Activated T-cell treated with anti-CD3 and anti-CD28 coated beads for 4 hours (primary cell): ENCODE data around the gene ATXN7.
A peak's percentile ranks its signal among the peaks of the same experiment; 100 is the strongest.

Experiments
- DNase-seq: peaks from one replicate; pipeline ENCODE4 v3.0.0-alpha.2; 2020

Gene ATXN7

GRCh38 chr3:63986146-63986545, 122.5 kb downstream of the ATXN7 start:
- DNase-seq, result no peak

GRCh38 chr3:63986831-63987230, 123.2 kb downstream of the ATXN7 start:
- no peak for DNase-seq

DNA sequence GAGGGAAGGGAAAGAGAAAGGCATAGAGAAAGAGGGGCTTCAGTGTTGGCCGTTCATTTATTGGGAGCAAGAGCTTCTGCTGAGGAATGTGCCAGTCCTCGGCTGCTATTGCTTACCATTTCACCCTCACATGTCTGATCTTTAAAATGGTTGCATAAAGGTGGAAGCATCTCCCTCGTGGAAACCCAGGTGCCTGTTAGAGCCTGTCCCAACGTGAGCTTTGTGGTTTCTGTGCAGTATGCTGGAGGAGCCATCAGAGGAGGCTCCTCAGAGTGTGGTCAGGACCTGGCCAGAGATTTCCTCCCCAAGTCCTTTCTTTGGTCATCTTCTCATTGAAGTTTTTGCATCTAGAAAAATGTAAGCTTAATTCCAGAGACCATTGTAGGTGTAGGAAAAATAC, 125.3 kb downstream of the ATXN7 start:
- DNase-seq, result no peak

- no peak for DNase-seq
These were observed 126.5 kb downstream of the ATXN7 start for GRCh38 chr3:63990204-63990603.

GRCh38 chr3:63990733-63991132, 127.1 kb downstream of the ATXN7 start:
- DNase-seq, result no peak

GRCh38 chr3:63991666-63992065, 128.0 kb downstream of the ATXN7 start:
- DNase-seq, result no peak

DNA sequence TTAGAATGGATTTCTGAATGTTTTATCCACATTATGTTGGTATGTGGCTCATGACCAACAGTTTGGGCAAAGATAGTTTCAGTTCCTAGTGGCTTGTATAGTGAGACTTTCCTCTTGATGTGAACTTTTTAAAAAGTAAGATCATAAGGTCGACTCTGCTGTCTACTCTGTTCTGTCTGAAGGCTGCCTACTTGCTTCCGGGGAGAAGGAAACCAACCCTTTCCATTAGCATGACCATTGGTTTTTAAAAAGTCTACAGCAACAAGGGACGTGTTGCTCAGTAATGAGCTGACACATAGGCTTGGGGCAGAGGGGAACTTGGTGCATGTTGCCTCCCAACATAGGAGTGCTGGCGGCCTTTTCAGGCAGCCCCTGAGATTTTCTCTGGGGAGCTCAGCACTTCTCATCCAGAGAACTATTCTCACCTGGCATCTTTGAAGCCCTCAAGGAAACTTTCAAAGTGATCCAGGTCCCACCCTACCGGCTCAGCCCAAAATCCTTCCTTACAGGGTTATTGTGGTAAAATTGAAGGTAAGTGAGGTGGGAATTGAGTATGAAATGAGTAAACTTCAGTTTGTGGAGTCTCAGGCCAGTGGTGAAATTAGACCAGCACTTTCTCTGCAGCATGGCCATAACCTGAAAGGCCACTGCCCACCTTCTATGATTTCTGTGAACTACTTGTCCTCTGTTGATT, 129.0 kb downstream of the ATXN7 start:
- DNase-seq, result no peak

GRCh38 chr3:63993653-63994079, 130.0 kb downstream of the ATXN7 start:
- DNase-seq, result peak; percentile 20

- DNase-seq, result no peak
These were observed 131.4 kb downstream of the ATXN7 start for GRCh38 chr3:63995086-63995485.

DNA sequence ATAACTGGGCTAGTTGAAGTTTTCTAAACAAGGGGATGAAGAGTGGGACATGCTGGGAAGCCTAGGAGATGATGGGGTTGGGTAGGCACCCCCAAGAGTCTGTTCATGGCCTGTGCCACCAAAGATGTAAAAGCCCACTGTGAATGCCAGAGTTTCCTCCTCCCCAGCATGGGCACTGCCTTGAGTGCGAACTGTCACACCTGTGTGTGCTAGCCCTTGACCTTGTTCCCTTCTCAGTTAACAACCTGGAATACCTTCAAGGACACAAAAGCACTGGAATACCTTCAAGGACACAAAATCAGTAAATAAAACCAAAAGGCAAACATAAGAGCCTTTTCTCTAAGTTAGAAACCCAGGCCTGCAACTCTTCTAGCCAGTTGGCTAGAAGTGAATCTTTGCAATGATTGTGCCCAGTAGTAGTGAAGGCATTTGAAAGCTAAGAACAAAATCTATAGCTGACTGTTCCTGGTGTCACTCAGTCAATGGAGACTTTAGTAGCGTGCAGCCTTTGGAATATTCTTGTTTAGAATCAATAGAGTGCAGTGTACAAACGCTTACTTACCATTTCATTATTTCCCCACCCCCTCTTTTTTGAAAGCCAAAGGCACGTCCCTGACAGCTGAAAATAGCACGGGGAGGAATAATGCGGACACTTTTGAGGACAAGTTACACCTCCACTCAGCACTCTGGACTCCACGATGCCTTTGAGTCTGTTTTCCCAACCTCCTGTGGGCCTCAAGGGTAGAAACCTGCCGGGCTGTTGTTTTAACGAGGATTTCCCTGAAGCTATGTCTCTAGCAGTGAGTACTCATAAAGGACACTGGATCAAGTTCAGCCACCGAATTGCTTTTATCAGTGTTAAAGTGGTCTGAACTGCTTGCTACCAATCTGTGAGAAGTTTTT, 135.4 kb downstream of the ATXN7 start:
- no peak for DNase-seq

DNA sequence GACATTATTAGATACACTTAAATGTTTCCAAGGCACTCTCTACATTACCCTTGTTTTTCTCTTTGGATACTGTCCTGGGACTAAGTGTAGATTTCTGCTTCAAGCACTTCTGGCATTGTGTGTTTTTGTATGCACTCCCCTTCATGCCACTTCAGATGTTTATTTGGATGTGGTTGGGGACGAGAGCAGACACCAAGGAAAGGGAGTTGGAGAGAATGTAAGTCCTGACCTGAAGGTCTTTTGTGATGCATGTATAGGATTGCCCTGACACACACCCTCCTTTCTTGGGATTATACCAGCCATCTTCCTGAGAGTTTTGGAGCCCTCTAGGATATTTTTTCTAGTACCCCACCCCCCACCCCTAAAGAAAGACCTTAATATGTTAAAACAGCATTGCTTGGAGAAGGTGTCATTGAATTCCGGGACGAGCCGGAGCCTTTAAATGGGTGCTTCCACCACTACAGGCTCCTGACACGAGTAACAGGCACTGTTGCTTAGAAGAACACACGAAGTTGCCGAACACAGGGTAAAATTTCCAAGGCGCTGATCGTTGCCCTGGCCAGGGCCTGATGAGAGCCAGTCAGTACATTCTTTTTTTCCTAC, 136.9 kb downstream of the ATXN7 start:
- no peak for DNase-seq

DNA sequence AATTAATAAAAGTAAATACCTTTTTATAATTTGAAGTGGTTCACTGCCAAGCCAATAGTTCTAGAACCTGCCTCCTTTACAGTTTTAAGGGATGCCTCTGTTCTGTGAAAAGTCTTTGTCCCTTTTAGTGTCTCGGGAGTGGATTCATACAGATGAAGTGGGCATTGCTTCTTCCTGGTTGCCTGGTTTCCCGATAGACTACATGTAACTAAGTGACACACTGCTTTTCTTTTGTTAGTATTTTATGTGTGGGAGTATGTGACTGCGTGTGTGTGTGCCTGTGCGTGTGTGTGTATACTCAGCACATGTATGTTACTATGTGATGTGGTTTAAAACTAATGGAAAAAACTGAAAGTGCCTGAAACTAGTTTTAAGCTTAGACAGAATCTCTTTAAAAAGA, 138.6 kb downstream of the ATXN7 start:
- DNase-seq, result no peak

DNA sequence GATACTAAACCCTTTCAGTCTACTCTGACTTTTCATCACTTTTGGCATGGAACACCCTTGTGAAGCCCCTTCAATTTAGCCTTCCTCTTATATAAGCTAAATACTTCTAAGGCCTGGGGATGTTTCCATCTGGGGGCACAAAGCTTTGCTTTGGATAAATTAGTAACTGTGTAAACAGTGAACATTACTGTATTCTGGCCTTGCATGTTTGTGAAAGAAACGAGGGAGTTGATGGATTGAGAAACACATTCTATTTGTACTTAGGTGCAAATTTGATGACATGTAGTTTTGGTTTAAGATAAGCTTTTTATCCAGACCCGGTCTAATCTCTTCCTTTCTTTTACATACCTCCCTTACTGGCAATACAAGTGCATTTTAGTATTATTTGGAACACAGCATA, 139.9 kb downstream of the ATXN7 start:
- DNase-seq, result no peak

DNA sequence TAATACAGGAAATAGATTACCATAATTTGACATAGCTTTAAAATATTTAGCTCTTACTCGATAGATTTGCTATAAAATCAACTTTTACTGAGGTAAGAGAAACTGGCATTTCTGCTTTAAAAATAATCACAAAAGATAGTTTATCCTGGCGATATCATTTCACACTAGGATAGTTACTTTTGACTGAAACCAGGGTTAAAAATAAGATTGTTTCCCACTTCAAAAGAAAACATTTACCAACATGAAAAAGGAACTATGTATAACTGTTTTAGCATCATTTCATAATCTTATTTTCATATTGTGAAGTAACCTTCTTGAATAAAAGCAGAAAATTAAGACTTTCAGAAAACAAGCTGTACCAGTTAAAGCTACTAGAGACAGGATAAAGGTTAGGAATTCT, 144.3 kb downstream of the ATXN7 start:
- DNase-seq, result no peak

DNA sequence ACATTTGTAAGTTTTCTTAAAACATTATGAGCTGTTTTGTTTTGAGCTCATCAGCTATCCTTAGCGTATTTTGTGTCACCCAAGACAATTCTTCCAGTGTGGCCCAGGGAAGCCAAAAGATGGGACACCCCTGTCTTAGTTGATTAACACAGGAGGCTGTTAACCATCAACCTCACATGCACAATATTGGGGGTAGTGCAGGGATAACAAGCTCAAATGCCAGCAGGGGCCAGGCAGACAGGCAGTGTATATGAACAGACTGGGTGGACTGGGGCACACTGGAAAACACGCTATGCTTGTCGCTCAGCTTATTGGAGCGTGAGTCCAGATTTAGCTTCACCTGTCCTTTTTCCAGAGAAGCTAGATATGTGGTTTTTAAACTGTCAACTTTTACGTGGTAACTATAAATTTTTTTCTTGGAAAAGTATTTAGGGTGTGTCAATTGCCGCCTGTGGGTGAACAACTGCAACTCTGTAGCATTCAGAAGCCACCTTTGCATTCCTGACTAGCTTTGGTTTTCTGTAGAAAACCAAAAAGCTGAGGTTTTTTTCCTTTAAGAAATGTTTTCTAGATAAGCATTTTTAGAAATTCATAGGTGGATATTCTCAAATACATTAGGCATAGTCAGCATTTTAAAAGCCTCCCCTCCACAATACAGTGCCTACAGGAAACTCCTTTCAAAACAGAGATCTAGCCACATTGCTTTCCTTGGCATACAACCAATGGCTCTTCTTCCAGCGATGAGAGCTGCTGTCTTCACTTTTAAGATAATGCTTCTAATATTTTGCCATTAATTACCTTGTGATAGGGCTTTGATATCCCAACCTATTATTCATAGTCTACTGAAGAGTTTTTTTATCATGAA, 145.1 kb downstream of the ATXN7 start:
- no peak for DNase-seq

DNA sequence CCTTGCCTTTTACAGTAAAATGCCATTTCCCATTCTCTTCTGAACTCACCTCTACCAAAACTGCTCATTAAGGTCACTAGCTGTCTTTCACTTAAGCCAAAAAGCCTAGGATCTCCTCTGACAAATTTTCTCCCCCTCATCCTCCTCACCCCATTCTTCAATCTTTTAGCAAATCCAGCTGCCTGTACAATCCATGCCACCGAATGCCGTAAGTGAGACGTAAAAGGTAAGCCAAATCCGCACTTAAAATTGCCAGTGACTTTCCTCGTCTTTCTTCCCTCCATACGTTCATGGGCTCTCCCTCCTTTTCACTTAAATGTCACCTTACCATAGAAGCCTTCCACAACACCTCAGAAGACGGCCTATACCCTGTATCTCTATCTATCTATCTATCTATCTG, 145.9 kb downstream of the ATXN7 start:
- no peak for DNase-seq

DNA sequence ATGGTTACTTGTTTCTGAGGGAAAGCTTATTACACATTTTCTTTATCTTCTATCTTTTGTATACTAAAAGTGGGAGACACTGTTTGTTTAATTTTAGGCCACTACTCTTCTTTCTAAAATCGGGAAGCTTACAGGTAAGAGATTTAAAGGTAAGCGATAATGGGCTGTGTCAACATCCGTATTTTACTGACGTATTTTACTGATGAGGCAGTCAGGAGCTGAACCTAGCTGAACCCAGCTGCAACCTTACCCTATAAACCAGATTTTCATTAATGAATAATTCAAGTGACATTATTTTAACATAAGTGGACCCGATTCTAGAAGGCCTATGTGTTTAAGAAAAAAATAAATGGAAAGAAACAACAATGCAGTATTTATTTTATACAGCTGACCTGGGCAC, 146.5 kb downstream of the ATXN7 start:
- no peak for DNase-seq

- DNase-seq, result no peak
These were observed 148.0 kb downstream of the ATXN7 start for GRCh38 chr3:64011685-64012084.

GRCh38 chr3:64016941-64017620, 153.4 kb downstream of the ATXN7 start:
- DNase-seq, result no peak

GRCh38 chr3:64019271-64019670, 155.6 kb downstream of the ATXN7 start:
- DNase-seq, result no peak

GRCh38 chr3:64019879-64020278, 156.2 kb downstream of the ATXN7 start:
- no peak for DNase-seq

DNA sequence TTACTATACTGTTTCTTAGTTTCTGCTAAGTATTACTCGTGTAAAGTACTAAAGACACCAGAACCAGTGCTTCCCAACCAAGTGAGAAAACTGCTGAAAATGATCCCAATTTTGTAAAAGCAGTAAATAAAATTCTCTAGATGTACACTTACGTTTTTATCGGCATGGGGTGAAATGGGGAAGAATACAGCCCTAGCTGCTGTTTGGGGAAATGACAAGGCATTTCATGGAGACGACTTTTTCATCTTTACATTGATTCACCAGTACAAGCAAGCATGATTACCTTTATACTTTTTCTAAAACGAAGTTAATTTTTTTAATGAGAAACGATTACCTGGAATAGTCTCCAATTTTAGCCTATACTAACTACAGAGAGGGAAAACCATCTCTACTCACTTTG, 158.3 kb downstream of the ATXN7 start:
- no peak for DNase-seq
